ENCODE measurements around the gene ATP1A4. TPM values are rescaled to one million over a fixed set of nuclear protein-coding genes. Genes with fewer than 3 reads are reported as not detected.

The ATP1A4 gene
- total and polyA plus RNA-seq, 9 of the 15 experiments (the other 6 are each of a cell fraction or from before 2014, with no cell fraction given), result 0.07 TPM; not detected in 8

GRCh38 chr1:160136121-160136925, 15.1 kb upstream of the ATP1A4 start (continued):
- TF ChIP-seq HLTF (IDR thresholded peaks at IDR 0.05) (no peak), SRSF7 (optimal IDR thresholded peaks at IDR 0.05; ENCODE audit: low read depth, low read length) (no peak)
- TF ChIP-seq, protein P1, sequence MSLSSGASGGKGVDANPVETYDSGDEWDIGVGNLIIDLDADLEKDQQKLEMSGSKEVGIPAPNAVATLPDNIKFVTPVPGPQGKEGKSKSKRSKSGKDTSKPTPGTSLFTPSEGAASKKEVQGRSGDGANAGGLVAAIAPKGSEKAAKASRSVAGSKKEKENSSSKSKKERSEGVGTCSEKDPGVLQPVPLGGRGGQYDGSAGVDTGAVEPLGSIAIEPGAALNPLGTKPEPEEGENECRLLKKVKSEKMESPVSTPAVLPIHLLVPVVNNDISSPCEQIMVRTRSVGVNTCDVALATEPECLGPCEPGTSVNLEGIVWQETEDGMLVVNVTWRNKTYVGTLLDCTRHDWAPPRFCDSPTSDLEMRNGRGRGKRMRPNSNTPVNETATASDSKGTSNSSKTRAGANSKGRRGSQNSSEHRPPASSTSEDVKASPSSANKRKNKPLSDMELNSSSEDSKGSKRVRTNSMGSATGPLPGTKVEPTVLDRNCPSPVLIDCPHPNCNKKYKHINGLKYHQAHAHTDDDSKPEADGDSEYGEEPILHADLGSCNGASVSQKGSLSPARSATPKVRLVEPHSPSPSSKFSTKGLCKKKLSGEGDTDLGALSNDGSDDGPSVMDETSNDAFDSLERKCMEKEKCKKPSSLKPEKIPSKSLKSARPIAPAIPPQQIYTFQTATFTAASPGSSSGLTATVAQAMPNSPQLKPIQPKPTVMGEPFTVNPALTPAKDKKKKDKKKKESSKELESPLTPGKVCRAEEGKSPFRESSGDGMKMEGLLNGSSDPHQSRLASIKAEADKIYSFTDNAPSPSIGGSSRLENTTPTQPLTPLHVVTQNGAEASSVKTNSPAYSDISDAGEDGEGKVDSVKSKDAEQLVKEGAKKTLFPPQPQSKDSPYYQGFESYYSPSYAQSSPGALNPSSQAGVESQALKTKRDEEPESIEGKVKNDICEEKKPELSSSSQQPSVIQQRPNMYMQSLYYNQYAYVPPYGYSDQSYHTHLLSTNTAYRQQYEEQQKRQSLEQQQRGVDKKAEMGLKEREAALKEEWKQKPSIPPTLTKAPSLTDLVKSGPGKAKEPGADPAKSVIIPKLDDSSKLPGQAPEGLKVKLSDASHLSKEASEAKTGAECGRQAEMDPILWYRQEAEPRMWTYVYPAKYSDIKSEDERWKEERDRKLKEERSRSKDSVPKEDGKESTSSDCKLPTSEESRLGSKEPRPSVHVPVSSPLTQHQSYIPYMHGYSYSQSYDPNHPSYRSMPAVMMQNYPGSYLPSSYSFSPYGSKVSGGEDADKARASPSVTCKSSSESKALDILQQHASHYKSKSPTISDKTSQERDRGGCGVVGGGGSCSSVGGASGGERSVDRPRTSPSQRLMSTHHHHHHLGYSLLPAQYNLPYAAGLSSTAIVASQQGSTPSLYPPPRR (CRISPR knock-in tag; IDR thresholded peaks at IDR 0.05; ENCODE audit: borderline replicate concordance), result no peak

DNA sequence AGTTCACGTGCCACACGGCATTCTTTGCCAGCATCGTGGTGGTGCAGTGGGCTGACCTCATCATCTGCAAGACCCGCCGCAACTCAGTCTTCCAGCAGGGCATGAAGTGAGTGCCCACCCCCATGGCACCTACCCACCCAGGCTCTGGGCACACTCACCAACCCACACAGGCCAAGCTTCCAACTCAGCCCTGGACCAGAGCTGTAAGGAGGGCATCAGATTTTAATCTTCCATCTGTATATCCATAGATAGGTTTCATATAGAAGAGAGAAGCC, 14.5 kb upstream of the ATP1A4 start:
- Histone ChIP-seq H3K9me1 (ENCODE audit: control insufficient read depth, insufficient read depth, low read length) (no peaks in the 10 kb centered on the region), H4K20me1 (replicated peaks; ENCODE audit: control insufficient read depth, insufficient read depth, low read length) (peaks cover 3% of the 10 kb centered on the region; the same call in 1 of the 2 replicates), H3K4me2 (ENCODE audit: insufficient read depth, low read length) (no peak overlapping the region), H3K4me1 (replicated peaks in 1 of 2; ENCODE audit: control insufficient read depth in 2 of 2, insufficient read depth in 2 of 2, low read length in 2 of 2) (no peaks in the 10 kb centered on the region), H2AFZ (ENCODE audit: low read depth, low read length) (no peak overlapping the region), H3K9ac (ENCODE audit: insufficient read depth in 1 of 2, low read depth in 2 of 2, low read length in 2 of 2) (no peak overlapping the region), H3K79me2 (ENCODE audit: control insufficient read depth, insufficient read depth, low read length) (no peaks in the 10 kb centered on the region), H3K27me3 (ENCODE audit: control insufficient read depth in 2 of 2, insufficient read depth in 2 of 2, low read length in 2 of 2) (peaks cover 47 to 76% of the 10 kb centered on the region in 2 experiments), H3K9me3 (replicated peaks; ENCODE audit: control insufficient read depth, insufficient read depth, low read depth, low read length) (no peaks in the 10 kb centered on the region), H3K36me3 (ENCODE audit: control insufficient read depth, insufficient read depth, low read length) (no peaks in the 10 kb centered on the region), H3K27ac (ENCODE audit: extremely low read depth, low read depth, low read length) (no peak overlapping the region), H3K4me3 (no peak overlapping the region)
- no peak for DNase-seq (ENCODE audit: extremely low read depth in 1 of 4, low spot score in 3 of 4)
- ChIA-PET POLR2A (no interaction called here), CTCF (ENCODE audit: low intra/inter-chr PET ratio) (no interaction called here)
- TF ChIP-seq, protein P2, sequence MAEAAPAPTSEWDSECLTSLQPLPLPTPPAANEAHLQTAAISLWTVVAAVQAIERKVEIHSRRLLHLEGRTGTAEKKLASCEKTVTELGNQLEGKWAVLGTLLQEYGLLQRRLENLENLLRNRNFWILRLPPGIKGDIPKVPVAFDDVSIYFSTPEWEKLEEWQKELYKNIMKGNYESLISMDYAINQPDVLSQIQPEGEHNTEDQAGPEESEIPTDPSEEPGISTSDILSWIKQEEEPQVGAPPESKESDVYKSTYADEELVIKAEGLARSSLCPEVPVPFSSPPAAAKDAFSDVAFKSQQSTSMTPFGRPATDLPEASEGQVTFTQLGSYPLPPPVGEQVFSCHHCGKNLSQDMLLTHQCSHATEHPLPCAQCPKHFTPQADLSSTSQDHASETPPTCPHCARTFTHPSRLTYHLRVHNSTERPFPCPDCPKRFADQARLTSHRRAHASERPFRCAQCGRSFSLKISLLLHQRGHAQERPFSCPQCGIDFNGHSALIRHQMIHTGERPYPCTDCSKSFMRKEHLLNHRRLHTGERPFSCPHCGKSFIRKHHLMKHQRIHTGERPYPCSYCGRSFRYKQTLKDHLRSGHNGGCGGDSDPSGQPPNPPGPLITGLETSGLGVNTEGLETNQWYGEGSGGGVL (CRISPR knock-in tag; IDR thresholded peaks at IDR 0.05), result no peak
- no peak for TF ChIP-seq ADNP (tag; IDR thresholded peaks at IDR 0.05)
- no peak for TF ChIP-seq SP1 (CRISPR knock-in tag; IDR thresholded peaks at IDR 0.05)
- WGBS (ENCODE audit: insufficient coverage, low coverage, missing lambda C conversion rate), result 0% methylated on average over 5 of the region's 5 CpGs
- BruUV-seq (replicated peaks), result no TSS peak
- ATAC-seq, result no peak
- intact Hi-C loops (cut with micrococcal nuclease), result no loop called here
- in situ Hi-C loops (cut with MboI), result no loop called here
- FAIRE-seq, result no peak

All from K562 (cell line).